HG03378 (cell line): Measurements from ENCODE around the gene ZMYND11.

Source experiments
- ATAC-seq: cut with Tn5 transposase; IDR thresholded peaks from one replicate; pipeline ENCODE4 v1.9.1; 2021; ENCODE audit warnings: mild to moderate bottlenecking, moderate library complexity; ENCODE audit not compliant: unreplicated experiment

Gene ZMYND11

DNA sequence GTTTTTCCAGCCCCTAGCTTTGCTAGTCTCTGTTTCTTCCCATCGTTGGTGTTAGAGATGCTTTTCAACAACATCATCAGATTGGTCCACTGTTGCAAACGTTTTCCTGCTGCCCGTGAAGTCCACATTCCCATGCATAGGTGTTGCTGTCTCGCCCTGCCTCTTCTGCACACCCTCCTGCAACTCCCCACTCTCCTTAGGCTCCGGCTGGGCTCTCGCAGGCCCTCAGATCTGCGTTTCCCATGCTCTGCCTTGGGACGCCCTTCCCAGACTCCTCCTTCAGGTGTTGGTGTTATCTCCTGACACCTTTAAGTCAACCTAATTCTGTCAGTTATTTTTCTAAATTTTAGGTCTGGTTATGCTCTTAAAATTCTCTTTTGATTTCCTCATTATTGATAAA, 55.0 kb downstream of the ZMYND11 start:
- ATAC-seq: no peak

DNA sequence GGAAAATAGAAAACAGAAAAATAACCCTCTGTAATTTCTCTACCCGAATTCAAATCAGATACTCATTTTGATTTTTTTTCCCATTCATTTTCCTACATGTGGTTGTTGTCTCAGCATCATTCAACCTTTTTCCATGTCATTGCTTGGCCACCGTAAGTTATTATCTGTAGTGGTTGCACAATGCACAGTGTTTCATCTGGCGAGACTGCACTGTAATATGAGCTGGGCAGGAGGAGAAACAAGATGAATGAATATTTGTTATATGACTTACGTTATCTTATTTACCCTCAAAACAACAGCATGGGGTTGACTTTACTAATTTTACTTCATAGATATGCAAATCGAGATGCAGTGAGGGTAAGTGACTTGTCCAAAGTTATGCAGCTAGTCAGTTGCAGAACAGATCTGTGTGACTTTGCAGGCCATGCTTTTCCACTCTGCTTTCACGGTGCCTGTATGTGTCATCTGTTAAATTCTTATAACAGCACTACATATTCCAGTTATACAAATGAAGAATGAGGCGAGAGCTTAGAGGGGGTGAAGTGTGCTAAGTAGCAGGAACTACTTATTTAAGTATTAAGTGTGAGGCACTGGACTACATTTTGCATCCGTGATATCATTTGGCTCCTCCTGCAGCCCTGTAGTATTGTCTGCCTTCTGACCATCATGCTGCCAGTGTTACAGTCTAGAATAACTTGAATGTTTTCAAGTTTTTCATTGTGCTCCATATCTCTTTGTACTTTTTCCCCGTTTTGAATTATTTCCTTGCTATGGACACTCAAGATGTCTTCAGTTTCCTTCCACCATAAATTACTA, 56.7 kb downstream of the ZMYND11 start:
- ATAC-seq: no peak

DNA sequence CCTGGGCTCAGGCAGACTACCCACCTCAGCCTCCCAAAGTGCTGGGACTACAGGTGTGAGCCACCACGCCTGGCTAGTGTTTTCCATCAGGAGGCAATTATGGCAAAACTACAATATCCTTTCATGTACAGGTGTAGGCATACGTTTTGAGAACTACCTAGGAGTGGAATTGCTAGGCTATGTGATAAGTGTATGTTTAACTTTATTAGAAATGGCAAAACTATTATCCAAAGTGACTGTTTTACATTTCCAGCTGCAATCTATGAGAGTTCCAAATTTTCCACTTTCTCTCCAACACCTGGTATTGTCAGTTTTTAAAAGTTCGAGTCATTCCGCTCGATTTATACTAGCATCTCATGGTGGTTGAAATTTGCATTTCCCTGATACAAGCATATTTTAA, 59.0 kb downstream of the ZMYND11 start:
- ATAC-seq: no peak

DNA sequence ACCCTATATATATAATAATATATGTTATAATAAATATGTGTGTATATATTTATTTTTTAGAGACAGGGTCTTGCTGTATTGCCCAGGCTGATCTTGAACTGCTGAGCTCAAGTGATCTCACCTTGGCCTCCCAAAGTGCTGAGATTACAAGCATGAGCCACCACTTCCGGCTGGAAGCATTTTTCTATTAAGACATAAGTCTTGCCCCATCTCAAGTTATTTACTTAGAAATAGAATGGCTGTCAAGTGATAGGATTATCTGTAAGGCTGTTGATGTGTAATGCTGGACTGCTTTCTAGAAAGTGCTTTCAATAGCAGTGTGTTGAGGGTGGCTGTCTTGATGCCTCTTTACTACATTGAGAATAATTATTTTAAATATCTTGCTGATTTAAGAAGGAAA, 65.2 kb downstream of the ZMYND11 start:
- ATAC-seq: no peak

DNA sequence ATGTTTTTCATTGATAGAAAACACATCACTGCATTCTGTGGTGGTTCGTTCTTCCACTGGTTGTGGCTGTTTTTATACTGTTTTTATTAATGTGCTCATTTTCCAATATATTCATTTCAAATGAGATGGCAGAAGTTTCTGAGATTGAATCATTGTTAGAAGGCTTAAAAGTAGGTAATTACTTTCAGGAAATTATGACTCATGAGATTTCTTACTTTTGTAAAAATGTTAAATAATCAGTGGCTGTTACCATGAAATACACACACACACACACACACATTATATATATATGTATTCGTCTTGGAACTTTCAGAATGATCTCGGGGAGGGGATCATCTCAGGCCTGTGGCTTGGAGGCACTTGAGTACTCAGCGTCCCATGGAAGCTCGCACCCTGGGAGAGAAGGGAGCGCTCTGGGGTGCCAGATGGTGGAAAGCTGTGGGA, 66.1 kb downstream of the ZMYND11 start:
- no peak for ATAC-seq

DNA sequence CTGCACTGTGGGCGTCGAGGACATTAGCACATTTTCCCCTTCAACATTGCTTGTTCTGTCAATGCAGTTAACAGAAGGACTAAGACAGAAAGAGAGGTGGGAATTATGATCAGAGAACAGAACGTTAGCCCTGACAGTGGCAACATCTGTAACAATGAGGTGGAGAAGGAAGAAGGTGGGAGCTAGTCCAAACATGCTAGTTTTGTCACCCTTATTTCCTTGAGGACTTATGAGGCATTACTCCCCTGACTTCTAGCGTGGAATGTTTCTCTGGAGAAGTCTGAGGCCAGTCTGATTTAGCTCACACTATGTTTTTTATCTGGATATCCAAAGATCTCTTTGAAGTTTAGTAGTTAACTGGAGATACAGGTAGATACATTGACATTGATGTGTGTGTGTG, 73.4 kb downstream of the ZMYND11 start:
- ATAC-seq: no peak

DNA sequence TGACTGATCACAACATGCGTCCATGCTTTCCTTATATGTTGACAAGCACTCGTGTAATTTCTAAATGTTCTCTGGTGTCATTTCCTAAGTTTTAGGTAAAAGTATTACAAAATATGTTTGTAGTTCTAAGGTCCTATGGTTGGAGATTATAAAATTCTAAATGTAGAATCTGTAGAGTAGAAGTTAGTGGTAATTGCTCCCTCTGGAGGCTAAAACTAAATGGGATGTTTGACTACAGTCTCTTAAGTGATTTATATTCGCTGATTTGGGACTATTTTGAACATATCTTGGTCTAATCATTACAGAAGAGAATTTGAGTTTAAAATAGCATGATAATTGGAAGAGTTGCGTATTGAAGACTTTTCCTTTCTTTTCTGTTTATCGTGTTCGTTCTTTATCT, 74.1 kb downstream of the ZMYND11 start:
- ATAC-seq: no peak

DNA sequence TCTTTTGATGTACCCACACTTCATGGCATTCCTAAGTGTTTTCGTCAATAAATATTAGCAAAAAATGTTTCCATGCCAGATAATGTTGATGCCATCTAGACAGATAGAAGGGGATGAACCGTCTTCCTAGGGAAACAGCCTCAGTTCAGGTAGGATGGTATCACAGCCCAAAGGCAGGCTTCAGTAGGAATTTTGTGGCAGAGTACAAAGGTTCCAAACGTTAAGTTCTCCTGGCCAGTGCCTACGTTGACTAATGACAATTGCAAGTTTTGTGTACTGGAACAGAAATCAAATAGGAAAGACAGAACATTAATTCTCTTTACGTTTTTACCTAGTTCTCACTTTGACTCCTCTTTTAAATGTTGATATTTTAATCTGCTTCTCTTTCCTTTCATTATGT, 75.0 kb downstream of the ZMYND11 start:
- no peak for ATAC-seq

DNA sequence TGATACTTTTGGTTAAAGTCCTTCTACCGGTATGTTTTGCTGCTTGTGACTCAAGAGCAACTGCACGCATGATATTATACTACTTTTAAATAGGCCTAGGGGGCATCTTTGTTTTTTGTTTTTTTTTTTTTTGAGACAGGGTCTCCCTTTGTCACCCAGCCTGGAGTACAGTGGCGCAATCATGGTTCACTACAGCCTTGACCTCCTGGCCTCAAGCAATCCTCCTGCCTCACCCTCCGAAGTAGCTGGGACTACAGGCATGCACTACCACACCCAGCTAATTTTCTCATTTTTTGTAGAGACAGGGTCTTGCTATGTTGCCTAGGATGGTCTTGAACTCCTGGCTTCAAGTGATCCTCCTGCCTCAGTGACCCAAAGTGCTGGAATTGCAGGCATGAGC, 80.2 kb downstream of the ZMYND11 start:
- no peak for ATAC-seq

DNA sequence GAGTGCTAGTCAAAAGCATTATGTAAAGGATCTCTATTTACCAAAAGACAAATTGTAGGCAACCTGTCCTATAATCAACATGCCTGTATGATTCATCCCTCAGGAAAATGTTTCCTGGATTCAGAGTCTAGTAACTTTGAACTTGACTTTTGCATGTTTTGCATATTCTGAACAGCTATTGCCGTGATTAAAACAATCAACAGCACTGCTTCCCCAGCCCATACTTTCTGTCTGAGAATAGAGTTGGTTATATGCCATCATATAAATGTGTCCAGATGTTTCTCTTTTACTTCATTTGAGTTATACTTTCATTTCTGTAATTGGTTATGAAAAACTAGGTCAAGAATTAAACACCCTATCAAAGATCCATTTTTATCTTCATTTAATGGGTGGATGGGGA, 83.5 kb downstream of the ZMYND11 start:
- no peak for ATAC-seq

DNA sequence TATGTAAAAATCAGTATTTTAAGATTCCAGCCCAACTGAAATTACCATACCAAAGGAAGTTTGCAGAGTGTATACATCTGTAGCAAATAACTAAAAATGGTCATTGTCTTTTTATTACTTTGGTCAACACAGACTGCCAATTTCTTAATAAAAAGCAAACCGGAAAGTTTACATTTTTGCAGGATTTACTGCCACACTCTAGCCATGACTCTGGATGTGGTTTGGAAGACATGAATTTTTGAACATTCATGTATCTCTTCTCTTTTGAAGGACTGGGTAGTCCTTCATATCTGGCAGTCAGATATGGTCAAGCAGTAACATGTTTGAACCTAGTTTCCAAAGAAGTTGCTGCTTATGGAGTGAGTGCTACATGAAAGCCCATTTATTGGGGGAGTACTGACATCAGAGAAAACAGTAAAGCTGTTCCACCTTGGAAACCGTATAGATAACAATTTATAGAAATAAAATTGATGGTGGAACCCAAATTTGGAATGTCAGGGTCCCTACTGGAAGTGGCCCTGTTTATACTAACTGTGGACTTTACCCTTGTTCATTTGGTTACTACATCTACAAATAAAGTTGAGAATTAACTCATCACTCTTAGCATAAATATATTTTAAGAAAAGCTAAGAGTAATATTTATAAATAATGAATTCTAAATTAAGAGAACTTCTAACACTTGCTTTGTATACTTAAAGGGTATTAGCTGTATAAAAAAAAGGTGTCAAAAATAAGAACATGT, 84.6 kb downstream of the ZMYND11 start:
- ATAC-seq: no peak

DNA sequence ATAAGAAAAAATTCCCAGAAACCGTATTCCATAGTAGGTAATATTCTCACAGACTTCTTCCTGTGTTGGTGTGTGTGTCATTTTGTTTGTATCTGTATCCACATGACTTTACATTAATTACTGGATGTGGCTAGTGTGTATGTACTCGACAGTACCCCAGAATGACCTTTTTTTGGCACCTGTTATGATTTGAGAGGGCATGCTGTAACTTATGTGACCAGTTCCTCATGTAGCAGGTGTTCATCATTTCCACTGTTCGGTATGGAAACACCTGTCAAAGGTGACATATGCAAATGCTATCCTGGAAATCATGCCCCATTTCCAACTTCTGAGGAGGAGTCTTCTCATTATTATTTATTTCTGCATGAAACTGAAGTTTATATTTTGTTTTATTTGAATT, 89.3 kb downstream of the ZMYND11 start:
- no peak for ATAC-seq

DNA sequence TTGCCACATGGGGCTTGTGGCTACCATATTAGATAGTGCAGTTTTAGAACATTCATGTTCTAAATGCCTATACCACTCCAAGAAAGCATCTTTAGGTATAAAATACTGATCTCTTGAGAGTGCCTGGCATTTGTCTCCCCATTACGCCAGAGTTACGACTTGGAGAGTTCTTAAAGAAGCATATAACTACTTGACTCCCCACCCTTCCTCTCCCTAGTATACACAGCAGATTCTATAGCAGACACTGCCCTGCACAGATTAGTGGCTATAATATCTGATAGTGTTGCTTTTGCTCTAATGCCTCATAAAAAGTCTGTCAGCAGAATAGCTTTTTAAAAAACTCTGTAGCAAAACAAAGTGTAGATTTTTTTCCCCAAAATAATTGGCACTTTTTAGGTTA, 90.8 kb downstream of the ZMYND11 start:
- ATAC-seq: no peak

DNA sequence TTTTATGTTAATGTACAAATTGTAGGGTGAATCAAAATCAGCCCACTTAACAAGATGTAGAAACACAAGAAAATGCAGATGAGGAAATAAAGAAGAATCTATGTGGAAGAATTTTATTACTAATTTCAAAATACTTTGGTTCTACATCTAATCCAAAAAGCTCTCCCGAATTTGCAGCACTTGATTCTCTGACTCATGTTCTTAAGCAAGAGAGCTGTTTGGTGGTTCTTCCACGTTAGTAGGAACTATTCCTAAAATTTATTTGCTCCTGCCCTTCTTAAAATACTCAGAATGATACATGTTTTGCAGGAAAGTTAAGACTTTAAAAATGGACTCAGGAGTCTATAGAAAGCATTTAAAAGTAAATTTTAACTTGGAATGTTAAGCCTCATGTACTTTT, 91.8 kb downstream of the ZMYND11 start:
- no peak for ATAC-seq

DNA sequence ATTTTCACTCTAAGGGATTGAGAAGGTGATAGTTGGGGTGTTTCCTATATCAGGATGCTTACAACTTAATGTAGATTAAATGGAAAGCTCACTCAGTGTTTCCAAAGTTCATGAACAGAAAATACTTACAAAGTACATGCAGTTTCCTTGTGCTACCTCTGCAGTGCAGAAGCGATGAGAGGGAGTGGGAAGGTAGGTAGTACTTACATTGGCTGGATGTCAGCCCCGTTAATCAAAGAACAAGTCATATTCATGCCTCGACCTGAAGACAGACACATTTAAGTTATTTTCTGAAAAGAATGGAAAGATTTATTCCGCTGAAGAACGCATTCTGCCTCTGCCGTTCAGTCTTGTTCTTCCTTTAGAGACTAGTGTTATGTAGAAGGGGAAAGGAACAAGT, 93.1 kb downstream of the ZMYND11 start:
- no peak for ATAC-seq

DNA sequence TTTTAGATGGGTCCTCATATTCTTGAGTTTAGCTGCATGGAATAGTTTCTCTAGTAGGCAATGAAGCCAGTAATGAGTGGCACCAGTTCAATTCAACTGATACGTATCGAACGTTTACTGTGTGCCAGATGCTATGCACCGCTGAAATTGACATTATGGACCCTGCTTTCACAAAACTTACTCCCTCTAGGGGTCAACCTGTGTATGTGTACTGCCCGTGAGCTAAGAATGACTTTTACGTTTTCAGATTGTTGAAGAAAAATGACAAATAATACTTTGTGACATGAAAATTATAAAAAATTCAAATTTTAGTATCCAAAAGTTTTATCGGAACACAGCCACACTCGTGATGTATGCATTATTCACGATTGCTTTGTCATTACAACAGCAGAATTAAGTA, 95.5 kb downstream of the ZMYND11 start:
- no peak for ATAC-seq

DNA sequence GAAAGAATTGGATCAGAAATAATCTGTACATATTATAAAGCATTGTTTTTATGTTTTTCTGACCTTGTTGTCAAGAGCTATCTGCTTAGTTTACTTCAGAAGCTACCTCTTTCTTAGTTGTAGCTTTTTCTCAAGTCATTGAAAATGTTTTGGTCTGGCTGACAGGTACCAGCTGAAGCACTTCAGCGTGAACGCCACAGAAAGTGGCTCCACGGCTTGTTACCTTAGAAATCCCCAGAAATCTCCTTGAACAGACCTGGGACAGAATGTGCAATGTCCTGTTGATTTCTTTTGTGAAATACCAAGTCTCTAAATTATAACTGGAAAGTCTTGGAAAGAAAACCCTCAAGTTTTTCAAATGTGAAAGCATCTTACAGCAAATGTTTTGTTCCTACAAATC, 96.8 kb downstream of the ZMYND11 start:
- no peak for ATAC-seq

DNA sequence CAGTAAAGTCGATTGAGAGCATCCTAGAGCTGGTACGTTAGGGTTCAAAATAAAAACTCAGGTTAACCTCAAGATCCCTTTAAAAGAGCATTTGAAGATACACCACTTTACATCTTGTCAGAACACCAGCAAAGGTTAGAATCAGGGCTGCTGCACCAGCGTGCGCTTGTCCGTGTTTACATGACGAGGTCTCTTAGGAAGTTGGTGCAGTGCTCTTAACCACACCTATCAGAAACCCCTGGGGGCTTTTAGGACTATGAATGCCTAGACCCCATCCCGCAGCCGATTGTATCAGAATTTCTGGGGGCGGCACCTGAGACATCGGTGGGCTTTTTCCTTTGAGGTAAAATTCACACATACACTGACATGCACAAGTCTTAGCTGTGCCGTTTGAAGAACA, 97.6 kb downstream of the ZMYND11 start:
- ATAC-seq: no peak

DNA sequence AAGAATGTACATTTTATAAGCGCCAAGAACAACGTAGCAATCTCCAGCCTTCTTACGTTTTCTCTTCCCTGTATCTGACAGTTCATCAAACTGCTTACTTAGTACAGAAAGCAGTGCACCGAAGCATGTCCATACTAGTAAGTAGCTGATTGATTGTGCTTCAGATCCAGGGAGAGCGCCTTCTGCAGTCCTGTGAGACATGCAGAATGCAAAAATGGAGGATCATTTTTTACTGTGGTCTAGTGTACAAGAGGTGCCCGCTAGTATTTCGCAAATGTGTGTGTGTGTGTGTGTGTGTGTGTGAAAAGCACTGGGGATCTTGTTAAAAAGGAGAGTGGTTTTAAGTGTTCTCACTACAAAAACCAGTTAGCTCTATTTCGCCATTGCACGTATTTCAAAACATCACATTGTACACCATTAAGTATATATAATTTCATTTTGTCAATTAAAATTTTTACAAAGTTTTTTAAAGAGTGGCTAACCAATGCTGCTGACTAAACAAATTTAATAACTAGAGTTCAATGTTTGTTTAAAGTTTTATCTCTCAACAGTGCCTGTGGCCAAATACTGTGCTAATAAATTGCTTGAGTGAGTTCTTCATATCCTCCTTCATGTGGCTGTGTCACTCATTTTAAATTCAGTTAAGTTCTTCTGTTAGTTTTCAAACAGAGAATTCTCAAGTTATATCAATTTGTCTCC, 99.6 kb downstream of the ZMYND11 start:
- ATAC-seq: no peak

DNA sequence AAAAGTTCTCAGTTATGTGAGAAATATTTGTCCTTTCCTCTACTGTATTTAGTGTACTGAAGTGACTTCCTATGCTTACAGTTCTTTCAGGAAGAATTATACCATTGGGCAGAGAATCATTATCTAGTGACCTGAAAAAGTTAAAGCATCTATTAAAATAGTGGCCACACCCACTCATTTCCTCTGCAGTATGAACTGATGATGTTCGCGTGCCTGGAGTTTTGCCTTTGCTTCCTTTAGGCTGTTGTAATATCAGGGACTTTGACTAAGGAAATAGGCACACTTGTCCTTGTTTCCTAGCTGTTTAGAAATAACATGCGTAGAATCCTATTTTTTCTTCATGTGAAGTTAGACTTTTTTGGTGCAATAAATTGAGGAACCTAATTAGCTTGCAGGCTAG, 100.7 kb downstream of the ZMYND11 start:
- no peak for ATAC-seq

DNA sequence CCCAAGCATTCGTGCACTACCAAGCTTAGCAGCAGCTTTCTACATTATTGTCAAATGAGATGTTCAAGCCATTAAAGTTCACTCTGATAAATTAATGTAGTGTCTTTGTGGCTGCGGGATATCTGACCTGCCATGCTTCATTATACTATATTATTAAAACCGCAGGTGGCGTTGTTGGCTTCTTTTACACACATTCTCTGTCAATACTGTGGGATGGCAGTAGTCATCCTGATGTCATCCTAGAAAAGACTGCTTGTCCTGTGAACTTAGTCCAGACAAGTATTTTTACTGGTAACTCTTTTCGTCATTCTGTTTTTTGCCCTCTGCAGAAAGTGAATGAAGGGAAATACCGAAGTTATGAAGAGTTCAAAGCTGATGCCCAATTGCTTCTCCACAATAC, 103.9 kb downstream of the ZMYND11 start:
- no peak for ATAC-seq

DNA sequence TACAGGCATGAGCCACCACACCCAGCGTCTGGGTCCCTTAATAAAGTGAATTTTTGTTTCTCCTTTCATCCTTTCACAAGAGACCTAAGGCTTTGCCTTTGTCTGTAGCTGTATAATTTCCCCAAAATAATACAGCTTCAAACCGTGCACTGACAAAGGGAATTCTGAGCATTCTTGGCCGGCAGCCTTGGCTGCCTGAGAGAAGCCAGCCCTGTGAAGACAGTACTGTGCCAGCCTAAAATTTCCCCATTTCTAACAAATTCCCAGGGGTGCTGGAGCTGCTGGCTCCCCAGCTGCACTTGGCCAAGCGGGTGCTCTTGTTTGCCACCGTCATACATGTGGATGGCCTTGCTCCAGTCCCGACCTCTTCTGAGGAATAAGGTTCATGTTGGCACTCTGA, 106.2 kb downstream of the ZMYND11 start:
- no peak for ATAC-seq
